GM23248 (cell line): ENCODE data around the gene PDE10A.

ENCODE experiments used
- EZH2 ChIP-seq: fragments of 200-600 bp; sonication (generic); IDR thresholded peaks from 2 replicates; pipeline ENCODE4 v1.6.1; 2018; ENCODE audit warnings: antibody characterized with exemption, mild to moderate bottlenecking; ENCODE audit not compliant: insufficient read depth, poor library complexity, severe bottlenecking
- EZH2phosphoT487 ChIP-seq: fragments of 200-600 bp; sonication (generic); IDR thresholded peaks from 2 replicates; pipeline ENCODE4 v1.6.1; 2018; ENCODE audit warnings: antibody characterized with exemption, moderate library complexity, mild to moderate bottlenecking, low read depth; ENCODE audit not compliant: insufficient read depth

- TF ChIP-seq EZH2phosphoT487 (no peak), EZH2 (no peak)
Observed at GRCh38 chr6:165705941-165706340, 42.9 kb upstream of the PDE10A start.
